ENCODE data around the gene EEIG1.

Gene EEIG1

DNA sequence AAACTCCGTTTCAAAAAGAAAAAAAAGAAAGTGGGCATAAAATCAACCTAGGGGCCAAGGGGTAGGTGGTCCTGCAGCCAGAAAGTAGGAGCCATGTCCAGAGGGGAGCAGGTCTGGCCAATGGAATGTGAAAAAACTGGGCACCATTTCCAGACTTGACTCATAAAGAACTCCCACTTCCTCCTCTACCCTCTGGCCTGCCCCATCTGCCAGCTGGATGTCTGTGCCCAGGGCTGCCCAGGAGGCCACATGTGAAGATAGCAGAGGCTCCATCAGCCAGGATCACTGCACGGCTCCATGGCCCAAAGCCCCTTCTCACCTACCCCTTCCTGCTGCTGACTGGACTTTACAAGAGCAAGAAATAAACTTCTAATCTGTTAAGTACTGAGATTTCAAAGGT is 42.1 kb upstream of the EEIG1 start:
- Histone ChIP-seq H2BK120ac (ENCODE audit: low read depth, low read length) (no peak overlapping the region), H3K27me3 (ENCODE audit: control insufficient read depth in 3 of 3, insufficient read depth in 3 of 3, low read depth in 1 of 3, low read length in 3 of 3) (peaks cover 0 to 8% (median 0%) of the 10 kb centered on the region in 3 experiments), H3K4me3 (ENCODE audit: low read length in 2 of 2) (no peak overlapping the region), H3K4me1 (ENCODE audit: control insufficient read depth in 2 of 2, insufficient read depth in 1 of 2, low read depth in 1 of 2, low read length in 2 of 2) (peaks cover 2 to 7% of the 10 kb centered on the region in 2 donors), H3K18ac (ENCODE audit: low read length) (peak overlapping the region; percentile 27), H2BK12ac (ENCODE audit: low read length) (no peak overlapping the region), H3K4me2 (ENCODE audit: insufficient read depth, low read length, poor library complexity, severe bottlenecking) (no peak overlapping the region), H2BK15ac (ENCODE audit: low read length) (no peak overlapping the region), H3K14ac (ENCODE audit: low read length) (no peak overlapping the region), H2AK5ac (ENCODE audit: low read depth, low read length) (peak overlapping the region; percentile 79), H3K36me3 (replicated peaks in 1 of 2; ENCODE audit: control insufficient read depth in 2 of 2, insufficient read depth in 2 of 2, low read length in 2 of 2) (no peaks in the 10 kb centered on the region), H3K4ac (ENCODE audit: low read length) (no peak overlapping the region), H4K91ac (ENCODE audit: low read depth, low read length, poor library complexity) (no peak overlapping the region), H2BK5ac (ENCODE audit: low read length) (no peak overlapping the region), H2AFZ (ENCODE audit: low read length) (no peak overlapping the region), H3K9ac (ENCODE audit: low read depth, low read length, poor library complexity) (no peak overlapping the region), H4K8ac (ENCODE audit: low read depth, low read length) (no peak overlapping the region), H3K23ac (ENCODE audit: low read depth, low read length, poor library complexity) (no peak overlapping the region), H3K27ac (replicated peaks; ENCODE audit: low read length) (no peak overlapping the region), H3K9me3 (replicated peaks in 1 of 2; ENCODE audit: control insufficient read depth in 2 of 2, insufficient read depth in 1 of 2, low read depth in 1 of 2, low read length in 2 of 2) (peaks cover 0 to 2% of the 10 kb centered on the region in 2 donors), H3K79me1 (ENCODE audit: low read depth, low read length) (no peaks in the 10 kb centered on the region)
- DNase-seq (ENCODE audit: low spot score): no peak
- no CpG with 5 or more reads among the region's 2 CpGs for WGBS, 2 donors (ENCODE audit: extremely low coverage in 2 of 2, insufficient read length in 2 of 2, insufficient replicate concordance in 1 of 2)

DNA sequence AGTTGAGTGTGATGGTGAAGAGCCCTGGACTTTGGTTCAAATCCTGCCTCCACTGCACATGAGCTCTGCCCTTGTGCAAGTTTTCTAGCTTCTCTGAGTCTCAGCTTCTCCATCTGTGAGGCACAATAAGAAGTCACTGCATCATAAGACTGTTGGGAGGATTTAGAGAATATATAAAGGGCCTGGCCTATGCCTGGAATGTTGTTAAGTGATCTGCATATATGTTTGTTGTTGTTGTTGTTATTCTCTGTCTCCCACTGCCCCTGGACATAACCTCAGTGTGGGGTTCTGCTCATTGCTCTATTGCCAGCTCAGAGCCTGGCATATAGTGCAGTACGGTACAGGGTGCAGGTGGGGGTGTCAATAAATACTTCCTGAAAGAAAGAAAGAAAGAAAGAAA is 40.3 kb upstream of the EEIG1 start:
- Histone ChIP-seq H3K4me1 (ENCODE audit: control insufficient read depth in 2 of 2, insufficient read depth in 1 of 2, low read depth in 1 of 2, low read length in 2 of 2) (peaks cover 0 to 1% of the 10 kb centered on the region in 2 donors), H3K36me3 (replicated peaks in 1 of 2; ENCODE audit: control insufficient read depth in 2 of 2, insufficient read depth in 2 of 2, low read length in 2 of 2) (no peaks in the 10 kb centered on the region), H3K4me2 (ENCODE audit: insufficient read depth, low read length, poor library complexity, severe bottlenecking) (no peak overlapping the region), H3K23ac (ENCODE audit: low read depth, low read length, poor library complexity) (no peak overlapping the region), H3K27me3 (ENCODE audit: control insufficient read depth in 3 of 3, insufficient read depth in 3 of 3, low read depth in 1 of 3, low read length in 3 of 3) (peaks cover 0 to 20% (median 0%) of the 10 kb centered on the region in 3 experiments), H3K4ac (ENCODE audit: low read length) (no peak overlapping the region), H3K27ac (replicated peaks; ENCODE audit: low read length) (no peak overlapping the region), H2BK5ac (ENCODE audit: low read length) (no peak overlapping the region), H3K18ac (ENCODE audit: low read length) (no peak overlapping the region), H3K9ac (ENCODE audit: low read depth, low read length, poor library complexity) (no peak overlapping the region), H2BK15ac (ENCODE audit: low read length) (no peak overlapping the region), H2BK120ac (ENCODE audit: low read depth, low read length) (no peak overlapping the region), H2AFZ (ENCODE audit: low read length) (no peak overlapping the region), H3K79me1 (ENCODE audit: low read depth, low read length) (no peaks in the 10 kb centered on the region), H2BK12ac (ENCODE audit: low read length) (no peak overlapping the region), H3K9me3 (replicated peaks in 1 of 2; ENCODE audit: control insufficient read depth in 2 of 2, insufficient read depth in 1 of 2, low read depth in 1 of 2, low read length in 2 of 2) (peaks cover 0 to 2% of the 10 kb centered on the region in 2 donors), H2AK5ac (ENCODE audit: low read depth, low read length) (no peak overlapping the region), H4K8ac (ENCODE audit: low read depth, low read length) (no peak overlapping the region), H4K91ac (ENCODE audit: low read depth, low read length, poor library complexity) (no peak overlapping the region), H3K14ac (ENCODE audit: low read length) (no peak overlapping the region), H3K4me3 (ENCODE audit: low read length in 2 of 2) (no peak overlapping the region)
- no CpG with 5 or more reads among the region's 1 CpG for WGBS, 2 donors (ENCODE audit: extremely low coverage in 2 of 2, insufficient read length in 2 of 2, insufficient replicate concordance in 1 of 2)
- DNase-seq (ENCODE audit: low spot score): no peak

DNA sequence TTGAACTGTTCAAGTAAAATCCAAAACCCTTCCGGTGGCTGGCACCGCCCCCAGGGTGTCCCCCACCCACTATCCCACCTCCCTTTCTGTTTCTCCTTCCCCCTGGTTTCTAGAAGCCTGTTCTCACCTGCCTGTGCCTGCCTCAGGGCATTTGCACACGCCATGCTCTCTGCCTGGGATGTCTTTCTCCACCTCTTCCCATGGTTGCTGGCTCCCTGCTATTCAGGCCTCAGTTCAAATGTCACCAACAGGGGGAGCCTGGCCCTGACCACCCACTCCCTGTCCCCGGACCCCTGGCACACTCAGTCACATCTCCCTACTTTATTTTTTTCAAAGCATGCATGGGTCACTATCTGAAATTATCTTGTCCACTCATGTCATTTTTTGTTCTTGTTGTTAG is 39.9 kb upstream of the EEIG1 start:
- DNase-seq (ENCODE audit: low spot score): no peak
- no peaks in the 10 kb centered on the region for H3K79me1 ChIP-seq (ENCODE audit: low read depth, low read length)
- H2BK15ac ChIP-seq (ENCODE audit: low read length): no peak overlapping the region
- peaks cover 0 to 20% (median 0%) of the 10 kb centered on the region in 3 experiments for H3K27me3 ChIP-seq (ENCODE audit: control insufficient read depth in 3 of 3, insufficient read depth in 3 of 3, low read depth in 1 of 3, low read length in 3 of 3)
- no peak overlapping the region for H3K18ac ChIP-seq (ENCODE audit: low read length)
- no peaks in the 10 kb centered on the region for H3K36me3 ChIP-seq (replicated peaks in 1 of 2; ENCODE audit: control insufficient read depth in 2 of 2, insufficient read depth in 2 of 2, low read length in 2 of 2)
- no peak overlapping the region for H3K4me3 ChIP-seq (ENCODE audit: low read length in 2 of 2)
- no peak overlapping the region for H3K23ac ChIP-seq (ENCODE audit: low read depth, low read length, poor library complexity)
- no peak overlapping the region for H2BK5ac ChIP-seq (ENCODE audit: low read length)
- no peak overlapping the region for H3K27ac ChIP-seq (replicated peaks; ENCODE audit: low read length)
- no peak overlapping the region for H3K14ac ChIP-seq (ENCODE audit: low read length)
- no peak overlapping the region for H2BK120ac ChIP-seq (ENCODE audit: low read depth, low read length)
- H3K4me1 ChIP-seq (ENCODE audit: control insufficient read depth in 2 of 2, insufficient read depth in 1 of 2, low read depth in 1 of 2, low read length in 2 of 2): peaks cover 0 to 1% of the 10 kb centered on the region in 2 donors
- H4K8ac ChIP-seq (ENCODE audit: low read depth, low read length): no peak overlapping the region
- H2BK12ac ChIP-seq (ENCODE audit: low read length): no peak overlapping the region
- H4K91ac ChIP-seq (ENCODE audit: low read depth, low read length, poor library complexity): no peak overlapping the region
- no peak overlapping the region for H2AFZ ChIP-seq (ENCODE audit: low read length)
- H3K4ac ChIP-seq (ENCODE audit: low read length): no peak overlapping the region
- WGBS, 2 donors (ENCODE audit: extremely low coverage in 2 of 2, insufficient read length in 2 of 2, insufficient replicate concordance in 1 of 2): no CpG with 5 or more reads among the region's 4 CpGs
- no peak overlapping the region for H3K4me2 ChIP-seq (ENCODE audit: insufficient read depth, low read length, poor library complexity, severe bottlenecking)
- H3K9me3 ChIP-seq (replicated peaks in 1 of 2; ENCODE audit: control insufficient read depth in 2 of 2, insufficient read depth in 1 of 2, low read depth in 1 of 2, low read length in 2 of 2): peaks cover 0 to 2% of the 10 kb centered on the region in 2 donors
- H2AK5ac ChIP-seq (ENCODE audit: low read depth, low read length): no peak overlapping the region
- no peak overlapping the region for H3K9ac ChIP-seq (ENCODE audit: low read depth, low read length, poor library complexity)

DNA sequence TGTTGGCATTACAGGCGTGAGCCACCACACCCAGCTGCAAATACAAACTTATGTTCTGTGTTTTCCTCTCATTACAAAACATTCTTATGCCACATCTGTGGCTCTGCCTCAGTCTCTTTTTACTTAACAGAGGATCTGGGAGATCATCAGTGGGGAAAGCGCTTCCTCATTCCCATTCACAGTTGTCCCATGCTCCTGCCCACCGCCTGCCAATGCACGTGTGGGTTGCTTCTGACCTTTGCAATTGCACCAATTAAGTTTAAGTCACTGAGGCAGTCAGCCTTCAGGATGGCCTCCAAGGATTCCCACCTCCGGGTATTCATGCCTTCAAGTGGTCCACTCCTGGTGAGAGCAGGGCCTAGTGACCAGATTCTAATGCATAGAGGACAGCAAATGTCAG is 34.9 kb upstream of the EEIG1 start:
- Histone ChIP-seq H3K18ac (ENCODE audit: low read length) (no peak overlapping the region), H3K4me1 (ENCODE audit: control insufficient read depth in 2 of 2, insufficient read depth in 1 of 2, low read depth in 1 of 2, low read length in 2 of 2) (no peaks in the 10 kb centered on the region), H2BK120ac (ENCODE audit: low read depth, low read length) (no peak overlapping the region), H3K4me3 (ENCODE audit: low read length in 2 of 2) (no peak overlapping the region), H3K79me1 (ENCODE audit: low read depth, low read length) (no peaks in the 10 kb centered on the region), H4K8ac (ENCODE audit: low read depth, low read length) (no peak overlapping the region), H2AFZ (ENCODE audit: low read length) (no peak overlapping the region), H3K4me2 (ENCODE audit: insufficient read depth, low read length, poor library complexity, severe bottlenecking) (no peak overlapping the region), H2BK12ac (ENCODE audit: low read length) (no peak overlapping the region), H3K9me3 (replicated peaks in 1 of 2; ENCODE audit: control insufficient read depth in 2 of 2, insufficient read depth in 1 of 2, low read depth in 1 of 2, low read length in 2 of 2) (no peaks in the 10 kb centered on the region), H3K27me3 (ENCODE audit: control insufficient read depth in 3 of 3, insufficient read depth in 3 of 3, low read depth in 1 of 3, low read length in 3 of 3) (peaks cover 0 to 12% (median 0%) of the 10 kb centered on the region in 3 experiments), H3K27ac (replicated peaks; ENCODE audit: low read length) (no peak overlapping the region), H2BK5ac (ENCODE audit: low read length) (no peak overlapping the region), H3K36me3 (replicated peaks in 1 of 2; ENCODE audit: control insufficient read depth in 2 of 2, insufficient read depth in 2 of 2, low read length in 2 of 2) (no peaks in the 10 kb centered on the region), H4K91ac (ENCODE audit: low read depth, low read length, poor library complexity) (no peak overlapping the region), H3K14ac (ENCODE audit: low read length) (no peak overlapping the region), H3K4ac (ENCODE audit: low read length) (no peak overlapping the region), H2AK5ac (ENCODE audit: low read depth, low read length) (no peak overlapping the region), H3K23ac (ENCODE audit: low read depth, low read length, poor library complexity) (no peak overlapping the region), H2BK15ac (ENCODE audit: low read length) (no peak overlapping the region), H3K9ac (ENCODE audit: low read depth, low read length, poor library complexity) (no peak overlapping the region)
- no peak for DNase-seq (ENCODE audit: low spot score)
- no CpG with 5 or more reads among the region's 5 CpGs for WGBS, 2 donors (ENCODE audit: extremely low coverage in 2 of 2, insufficient read length in 2 of 2, insufficient replicate concordance in 1 of 2)
